ENCODE data around the gene RADX.
A peak's percentile ranks its signal among the peaks of the same experiment; 100 is the strongest.

The RADX gene

GRCh38 chrX:106599411-106599810, 12.4 kb upstream of the RADX start:
- no peak overlapping the region for H3K27ac ChIP-seq
- ChIA-PET POLR2A (ENCODE audit: low non-redundant PET) (no interaction called here), CTCF (no interaction called here)
- no peak for TF ChIP-seq CTCF (conservative IDR thresholded peaks at IDR 0.05; ENCODE audit: low read depth)
- DNase-seq (ENCODE audit: low spot score), result no peak

GRCh38 chrX:106606571-106606970, 5.2 kb upstream of the RADX start:
- no peak for TF ChIP-seq CTCF (conservative IDR thresholded peaks at IDR 0.05; ENCODE audit: low read depth)
- no peak for DNase-seq (ENCODE audit: low spot score)

GRCh38 chrX:106608016-106608415, 3.8 kb upstream of the RADX start:
- POLR2A ChIA-PET (ENCODE audit: low non-redundant PET), result no interaction called here
- DNase-seq (ENCODE audit: low spot score), result no peak
- H3K27ac ChIP-seq, result no peak overlapping the region
- CTCF ChIA-PET, result no interaction called here
- TF ChIP-seq CTCF (conservative IDR thresholded peaks at IDR 0.05; ENCODE audit: low read depth), result no peak

More at GRCh38 chrX:106606571-106606970, 5.2 kb upstream of the RADX start:
- POLR2A ChIA-PET (ENCODE audit: low non-redundant PET), result no interaction called here
- H3K27ac ChIP-seq, result no peak overlapping the region
- CTCF ChIA-PET, result no interaction called here

- ChIA-PET POLR2A (ENCODE audit: low non-redundant PET) (no interaction called here), CTCF (no interaction called here)
- no peak overlapping the region for H3K27ac ChIP-seq
- no peak for TF ChIP-seq CTCF (conservative IDR thresholded peaks at IDR 0.05; ENCODE audit: low read depth)
- no peak for DNase-seq (ENCODE audit: low spot score)
Measured at GRCh38 chrX:106611317-106611678, 480 bp upstream of the RADX start.

GRCh38 chrX:106612393-106612763, 600 bp downstream of the RADX start:
- ChIA-PET CTCF (interaction anchor here (0.6 kb wide), 1 partner anchor 552 kb away, joined by 4 read pairs; no protein-coding TSS in a partner anchor), POLR2A (ENCODE audit: low non-redundant PET) (interaction anchor here (0.7 kb wide), 1 partner anchor 17 kb away, joined by 3 read pairs; no protein-coding TSS in a partner anchor)
- no peak overlapping the region for H3K27ac ChIP-seq
- DNase-seq (ENCODE audit: low spot score), result peak; percentile 14
- TF ChIP-seq CTCF (conservative IDR thresholded peaks at IDR 0.05; ENCODE audit: low read depth), result no peak

- no peak for TF ChIP-seq CTCF (conservative IDR thresholded peaks at IDR 0.05; ENCODE audit: low read depth)
- no peak overlapping the region for H3K27ac ChIP-seq
- ChIA-PET CTCF (interaction anchor here (0.7 kb wide), 1 partner anchor 194 kb away, joined by 3 read pairs; no protein-coding TSS in a partner anchor), POLR2A (ENCODE audit: low non-redundant PET) (no interaction called here)
- DNase-seq (ENCODE audit: low spot score), result no peak
Measured at GRCh38 chrX:106613277-106613676, 1.5 kb downstream of the RADX start.

- no peak for DNase-seq (ENCODE audit: low spot score)
- TF ChIP-seq CTCF (conservative IDR thresholded peaks at IDR 0.05; ENCODE audit: low read depth), result no peak
- ChIA-PET POLR2A (ENCODE audit: low non-redundant PET) (no interaction called here), CTCF (interaction anchor here (0.7 kb wide), 1 partner anchor 293 kb away, joined by 4 read pairs; no protein-coding TSS in a partner anchor)
- no peak overlapping the region for H3K27ac ChIP-seq
Measured at GRCh38 chrX:106615041-106615440, 3.3 kb downstream of the RADX start.

All from RWPE1 (cell line).